HG03159 (cell line): ENCODE data around the gene KIF9.
"Not testable (repeated sequence)": the region's sequence is repeated elsewhere in the genome, so short reads cannot be mapped to it uniquely, and the experiment has no call there.

Experiments used
- ATAC-seq: cut with Tn5 transposase; IDR thresholded peaks from one replicate; pipeline ENCODE4 v1.9.1; 2021; ENCODE audit warnings: mild to moderate bottlenecking, moderate library complexity; ENCODE audit not compliant: unreplicated experiment

The KIF9 gene

GRCh38 chr3:47193871-47194859 lies 88.4 kb downstream of the KIF9 start:
- no peak for ATAC-seq

GRCh38 chr3:47186285-47186684 lies 96.3 kb downstream of the KIF9 start:
- ATAC-seq: no peak

GRCh38 chr3:47181685-47182084 lies 100.9 kb downstream of the KIF9 start:
- ATAC-seq: not testable (repeated sequence)

GRCh38 chr3:47180011-47180410 lies 102.6 kb downstream of the KIF9 start:
- not testable (repeated sequence) for ATAC-seq
